ENCODE measurements around the gene ANKS1B. TPM values are rescaled to one million over a fixed set of nuclear protein-coding genes. Genes with fewer than 3 reads are reported as not detected.

The ANKS1B gene
- total and polyA plus RNA-seq, 2 of the 4 experiments (the other 2 are of a cell fraction) = 0.17 to 0.18 TPM

GRCh38 chr12:99017971-99018370, 966.8 kb downstream of the ANKS1B start:
- no peaks in the 10 kb centered on the region for H3K36me3 ChIP-seq (ENCODE audit: control insufficient read depth, insufficient read depth, low read length)
- no TSS peak for BruUV-seq (replicated peaks)
- H4K20me1 ChIP-seq (ENCODE audit: insufficient read depth, low read length) = no peaks in the 10 kb centered on the region
- TF ChIP-seq RFX5 (IDR thresholded peaks at IDR 0.05; ENCODE audit: low read depth, low read length) = no peak
- TF ChIP-seq USF2 (IDR thresholded peaks at IDR 0.05; ENCODE audit: low read depth, low read length) = no peak
- TF ChIP-seq MAZ (IDR thresholded peaks at IDR 0.05; ENCODE audit: borderline replicate concordance, low read depth, low read length) = no peak
- no peak for TF ChIP-seq RCOR1 (IDR thresholded peaks at IDR 0.05; ENCODE audit: insufficient replicate concordance, low read length)
- no peak for TF ChIP-seq FOS (IDR thresholded peaks at IDR 0.05; ENCODE audit: low read depth, low read length)
- TF ChIP-seq ELK1 (IDR thresholded peaks at IDR 0.05; ENCODE audit: borderline replicate concordance, low read depth, low read length) = no peak
- no peak for TF ChIP-seq BHLHE40 (IDR thresholded peaks at IDR 0.05; ENCODE audit: low read depth, low read length)
- no peak for TF ChIP-seq NFE2L2 (IDR thresholded peaks at IDR 0.05; ENCODE audit: low read depth, low read length)
- no peak for TF ChIP-seq CTCF (conservative IDR thresholded peaks at IDR 0.05; ENCODE audit: low read depth, low read length)
- no peak overlapping the region for H3K23ac ChIP-seq (ENCODE audit: low read depth, low read length)
- H3K9me1 ChIP-seq (ENCODE audit: insufficient read depth, low read length) = no peaks in the 10 kb centered on the region
- H3K4ac ChIP-seq (ENCODE audit: low read depth, low read length) = no peak overlapping the region
- no peak overlapping the region for H3K14ac ChIP-seq (replicated peaks; ENCODE audit: low read depth, low read length)
- H2BK15ac ChIP-seq (ENCODE audit: low read depth, low read length) = no peak overlapping the region
- POLR2A ChIA-PET (ENCODE audit: unreplicated experiment) = no interaction called here
- no peak overlapping the region for H2BK5ac ChIP-seq (ENCODE audit: low read depth, low read length, poor library complexity, severe bottlenecking)
- no peak overlapping the region for H4K8ac ChIP-seq (ENCODE audit: low read depth in 2 of 2, low read length in 2 of 2)
- no peak overlapping the region for H3K56ac ChIP-seq (ENCODE audit: extremely low read depth, insufficient read depth, low read length)
- no peak overlapping the region for H4K91ac ChIP-seq (ENCODE audit: insufficient read depth, low read depth, low read length)
- no peak overlapping the region for H4K5ac ChIP-seq (ENCODE audit: low read depth, low read length)
- H3K27me3 ChIP-seq (ENCODE audit: control insufficient read depth, insufficient read depth, low read length) = no peaks in the 10 kb centered on the region
- intact Hi-C loops (cut with micrococcal nuclease) (no loop called here), dilution Hi-C loops (cut with HindIII; ENCODE audit: low sequenced_read_pairs, unreplicated experiment) (no loop called here), in situ Hi-C loops (cut with MboI; ENCODE audit: low sequenced_read_pairs) (no loop called here)
- H3K9ac ChIP-seq (ENCODE audit: low read depth, low read length) = no peak overlapping the region
- DNase-seq (no peak), ATAC-seq (ENCODE audit: low read depth) (no peak)
- H3K4me1 ChIP-seq (ENCODE audit: control insufficient read depth, insufficient read depth, low read length) = no peaks in the 10 kb centered on the region
- H3K79me1 ChIP-seq (ENCODE audit: low read depth in 1 of 2, low read length in 2 of 2) = no peaks in the 10 kb centered on the region
- no peaks in the 10 kb centered on the region for H3K9me3 ChIP-seq (ENCODE audit: control insufficient read depth, insufficient read depth, low read length)
- no peak overlapping the region for H2BK20ac ChIP-seq (ENCODE audit: low read depth, low read length)
- WGBS, 2 experiments (ENCODE audit: extremely low coverage in 2 of 2, insufficient read length in 1 of 2) = no CpG with 5 or more reads among the region's 2 CpGs
- CTCF ChIA-PET = interaction anchor here (0.6 kb wide), 1 partner anchor 26 kb away, joined by 3 read pairs; no protein-coding TSS in a partner anchor
- no peak overlapping the region for H3K18ac ChIP-seq (ENCODE audit: low read depth, low read length)
- H3K4me3 ChIP-seq (ENCODE audit: insufficient read depth, low read depth, low read length) = no peak overlapping the region
- H2AFZ ChIP-seq (replicated peaks; ENCODE audit: low read length, poor library complexity) = no peak overlapping the region
- no peak overlapping the region for H3K4me2 ChIP-seq (ENCODE audit: low read depth, low read length)
- H3K27ac ChIP-seq (ENCODE audit: insufficient read depth, low read length) = no peak overlapping the region
- H2BK120ac ChIP-seq (ENCODE audit: low read depth, low read length) = no peak overlapping the region
- no peak overlapping the region for H2AK9ac ChIP-seq (replicated peaks; ENCODE audit: low read depth, low read length, poor library complexity)
- no peak overlapping the region for H2AK5ac ChIP-seq (ENCODE audit: low read depth, low read length)

Data from IMR-90 (cell line).